ENCODE measurements around the gene PRDM16.

- TF ChIP-seq EP300 (IDR thresholded peaks at IDR 0.05), result no peak
- TF ChIP-seq REST (IDR thresholded peaks at IDR 0.05), result no peak
- TF ChIP-seq CTCF (IDR thresholded peaks at IDR 0.05), result no peak
- no peak for TF ChIP-seq NR3C1 (IDR thresholded peaks at IDR 0.05)
- TF ChIP-seq POLR2A (IDR thresholded peaks at IDR 0.05; ENCODE audit: low read length), result no peak
- no peak for TF ChIP-seq MYC (IDR thresholded peaks at IDR 0.05; ENCODE audit: borderline replicate concordance, low read length)
Observed at GRCh38 chr1:3279182-3279470, 210.1 kb downstream of the PRDM16 start.

Measured in A549 (cell line).